CD14-positive monocyte (primary cell): ENCODE data around the gene QRICH2. TPM values are rescaled to one million over a fixed set of nuclear protein-coding genes. Genes with fewer than 3 reads are reported as not detected.
A peak's percentile ranks its signal among the peaks of the same experiment; 100 is the strongest.
"Not testable (repeated sequence)": the region's sequence is repeated elsewhere in the genome, so short reads cannot be mapped to it uniquely, and the experiment has no call there.

ENCODE experiments used
- DNase-seq, 3 donors: peaks; one replicate each; pipeline ENCODE4 v3.0.0-alpha.2; 2011 to 2022
- H2AFZ ChIP-seq: 2 replicates; pipeline ENCODE4 v1.6.0; 2012; ENCODE audit warnings: mild to moderate bottlenecking, low read depth, low read length, inconsistent platforms; ENCODE audit not compliant: insufficient read depth, poor library complexity, severe bottlenecking
- H3K27ac ChIP-seq, 2 donors: 1 replicate in 1 of 2; 2 replicates in 1 of 2; pipeline ENCODE4 v1.5.1; 2012 to 2013; ENCODE audit warnings: low read length in 2 of 2, control low read depth in 1 of 2, inconsistent platforms in 1 of 2, low read depth in 1 of 2, mild to moderate bottlenecking in 1 of 2
- H3K27me3 ChIP-seq, 2 donors: one replicate each; pipeline versions ENCODE4 v1.6.0 to v1.6.1; 2011 to 2013; ENCODE audit warnings: low read length in 2 of 2; ENCODE audit not compliant: control insufficient read depth in 2 of 2, insufficient read depth in 2 of 2
- H3K36me3 ChIP-seq, 2 donors: replicated peaks in 1 of 2; 1 replicate in 1 of 2; 2 replicates in 1 of 2; pipeline versions ENCODE4 v1.5.1 to v1.6.1; 2012 to 2013; ENCODE audit warnings: low read length in 2 of 2, control low read depth in 1 of 2, inconsistent platforms in 1 of 2, mild to moderate bottlenecking in 1 of 2; ENCODE audit not compliant: insufficient read depth in 2 of 2, control insufficient read depth in 1 of 2
- H3K4me1 ChIP-seq, 2 donors: 1 replicate in 1 of 2; 2 replicates in 1 of 2; pipeline versions ENCODE4 v1.5.1 to v1.6.1; 2012 to 2013; ENCODE audit warnings: low read length in 2 of 2, control low read depth in 1 of 2, inconsistent platforms in 1 of 2, mild to moderate bottlenecking in 1 of 2, moderate library complexity in 1 of 2; ENCODE audit not compliant: insufficient read depth in 2 of 2, control insufficient read depth in 1 of 2
- H3K4me2 ChIP-seq: replicated peaks from 2 replicates; pipeline ENCODE3; 2012; ENCODE audit warnings: low read length, moderate library complexity, mild to moderate bottlenecking; ENCODE audit not compliant: poor library complexity, severe bottlenecking; ENCODE audit errors: extremely low read depth
- H3K4me3 ChIP-seq, 3 experiments: fragments of 200-600 bp in 1 of 3; sonication (generic) in 1 of 3; replicated peaks in 1 of 3; 1 replicate in 2 of 3; 2 replicates in 1 of 3; pipeline ENCODE4 v1.5.1; 2011 to 2013; ENCODE audit warnings: low read length in 3 of 3, mild to moderate bottlenecking in 3 of 3, control low read depth in 2 of 3, low read depth in 2 of 3, inconsistent platforms in 1 of 3, moderate library complexity in 1 of 3
- H3K79me2 ChIP-seq: 2 replicates; pipeline ENCODE4 v1.6.0; 2012; ENCODE audit warnings: mild to moderate bottlenecking, control low read depth, inconsistent platforms, low read length, moderate library complexity; ENCODE audit not compliant: insufficient read depth
- H3K9ac ChIP-seq: 2 replicates; pipeline ENCODE4 v1.6.0; 2017; ENCODE audit warnings: low read length, mild to moderate bottlenecking; ENCODE audit not compliant: insufficient read depth, poor library complexity, severe bottlenecking
- H3K9me3 ChIP-seq, 2 donors: replicated peaks in 1 of 2; 1 replicate in 1 of 2; 2 replicates in 1 of 2; pipeline versions ENCODE4 v1.5.1 to v1.6.1; 2012 to 2013; ENCODE audit warnings: low read length in 2 of 2, control low read depth in 1 of 2; ENCODE audit not compliant: control insufficient read depth in 1 of 2, insufficient read depth in 1 of 2
- H4K20me1 ChIP-seq: 2 replicates; pipeline ENCODE4 v1.6.0; 2012; ENCODE audit warnings: mild to moderate bottlenecking, low read length, control low read depth, moderate library complexity; ENCODE audit not compliant: insufficient read depth
- H3K27ac Mint-ChIP-seq, 7 donors: one replicate each; pipeline ENCODE4 v1.8.0; 2020; ENCODE audit warnings: mild to moderate bottlenecking in 7 of 7, mixed read lengths in 7 of 7, moderate library complexity in 6 of 7, inconsistent platforms in 2 of 7
- H3K27me3 Mint-ChIP-seq, 3 donors: one replicate each; pipeline ENCODE4 v1.8.0; 2021 to 2022; ENCODE audit warnings: low read depth in 3 of 3, mild to moderate bottlenecking in 3 of 3, mixed read lengths in 3 of 3, moderate library complexity in 3 of 3, inconsistent platforms in 1 of 3
- H3K36me3 Mint-ChIP-seq, 2 donors: one replicate each; pipeline ENCODE4 v1.8.0; 2020; ENCODE audit warnings: mixed read lengths in 2 of 2, inconsistent platforms in 1 of 2, mild to moderate bottlenecking in 1 of 2
- H3K4me1 Mint-ChIP-seq: one replicate; pipeline ENCODE4 v1.8.0; 2020; ENCODE audit warnings: mild to moderate bottlenecking, mixed read lengths
- H3K4me3 Mint-ChIP-seq, 2 donors: one replicate each; pipeline ENCODE4 v1.8.0; 2020; ENCODE audit warnings: mild to moderate bottlenecking in 2 of 2, mixed read lengths in 2 of 2, moderate library complexity in 1 of 2
- H3K9me3 Mint-ChIP-seq, 7 donors: one replicate each; pipeline ENCODE4 v1.8.0; 2020 to 2022; ENCODE audit warnings: mixed read lengths in 7 of 7, mild to moderate bottlenecking in 6 of 7, moderate library complexity in 6 of 7, inconsistent platforms in 2 of 7
- CTCF ChIP-seq: fragments of 200-600 bp; IDR thresholded peaks from one replicate; pipeline ENCODE4 v1.8.0; 2022; ENCODE audit warnings: antibody characterized with exemption, mild to moderate bottlenecking
- WGBS: methylation state at CpG from one replicate; pipeline ENCODE4 v1.1.5; 2013; ENCODE audit warnings: missing lambda C conversion rate; ENCODE audit not compliant: insufficient coverage; 5-methylcytosine and 5-hydroxymethylcytosine counted together
- intact Hi-C, 2 donors: fragments of 100-400 bp; cut with micrococcal nuclease; formaldehyde crosslinking; loops; one replicate each; pipeline versions ENCODE4 v1.15.0 to v1.15.1; 2023
- polyA plus RNA-seq, 3 donors: library from polyadenylated mRNA; depleted of rRNA in 1 of 3; unstranded in 2 of 3; stranded (reverse) in 1 of 3; fragments of 300-500 nt in 2 of 3; fragments of >200 nt in 1 of 3; fragmentation: Illumina TruSeq in 2 of 3; gene quantifications; 1 replicate in 2 of 3; 2 replicates in 1 of 3; pipeline ENCODE4 v1.2.3, GENCODE V29; 2012 to 2021

Gene QRICH2
- polyA plus RNA-seq, 3 donors: 0.04 to 1.9 TPM; not detected in 1

DNA sequence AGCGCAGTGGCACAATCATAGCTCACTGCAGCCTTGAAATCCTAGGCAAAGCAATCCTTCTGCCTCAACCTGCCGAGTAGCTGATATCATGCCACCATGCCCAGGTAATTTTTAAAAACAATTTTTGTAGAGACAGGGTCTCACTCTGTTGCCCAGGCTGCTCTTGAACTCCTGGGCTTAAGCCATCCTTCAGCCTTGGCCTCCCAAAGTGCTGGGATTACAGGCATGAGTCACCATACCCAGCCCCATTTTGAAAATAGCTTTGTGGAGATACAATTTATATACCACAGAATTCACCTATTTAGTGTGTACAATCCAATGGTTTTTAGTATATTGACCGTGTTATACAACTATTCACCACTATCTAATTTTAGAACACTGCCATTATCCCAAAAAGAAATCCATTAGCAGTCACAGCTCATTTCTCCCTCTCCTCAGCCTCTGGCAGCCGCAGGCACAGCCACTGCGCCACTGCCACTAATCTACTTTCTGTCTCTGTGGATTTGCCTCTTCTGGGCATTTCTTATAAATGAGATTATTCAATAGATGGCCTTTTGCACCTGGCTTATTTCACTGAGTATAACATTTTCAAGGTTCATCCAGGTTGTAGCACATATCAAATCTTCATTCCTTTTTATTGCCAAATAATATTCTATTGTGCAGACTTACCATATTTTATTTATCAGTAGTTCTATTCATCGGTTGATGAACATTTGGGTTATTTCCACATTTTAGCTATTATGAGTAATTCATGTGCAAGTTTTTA lies 74.3 kb downstream of the QRICH2 start:
- intact Hi-C loops: loop anchor here in 1 of 2 donors (5.0 kb wide), 1 partner anchor 34 kb away; the partner anchor contains the start of gene UBALD2
- no peaks in the 10 kb centered on the region for H4K20me1 ChIP-seq
- peaks cover 24 to 51% (median 44%) of the 10 kb centered on the region in 3 donors for H3K27me3 Mint-ChIP-seq
- DNase-seq: no peak
- no peak overlapping the region for H3K4me2 ChIP-seq
- no peak for TF ChIP-seq CTCF
- 100% methylated on average over 1 of the region's 6 CpGs for WGBS
- H3K4me3 ChIP-seq: no peak overlapping the region
- peaks cover under 1% of the 10 kb centered on the region for H3K4me1 Mint-ChIP-seq
- peaks cover 32 to 46% of the 10 kb centered on the region in 2 donors for H3K27me3 ChIP-seq
- H3K79me2 ChIP-seq: no peaks in the 10 kb centered on the region
- H3K36me3 ChIP-seq: no peaks in the 10 kb centered on the region
- no peaks in the 10 kb centered on the region for H3K9me3 ChIP-seq
- H3K36me3 Mint-ChIP-seq: no peaks in the 10 kb centered on the region
- H3K27ac Mint-ChIP-seq: no peak overlapping the region
- no peak overlapping the region for H3K4me3 Mint-ChIP-seq
- H2AFZ ChIP-seq: no peak overlapping the region
- H3K27ac ChIP-seq: no peak overlapping the region
- H3K9me3 Mint-ChIP-seq: peaks cover 0 to 3% (median 0%) of the 10 kb centered on the region in 7 donors
- no peak overlapping the region for H3K9ac ChIP-seq
- no peaks in the 10 kb centered on the region for H3K4me1 ChIP-seq

DNA sequence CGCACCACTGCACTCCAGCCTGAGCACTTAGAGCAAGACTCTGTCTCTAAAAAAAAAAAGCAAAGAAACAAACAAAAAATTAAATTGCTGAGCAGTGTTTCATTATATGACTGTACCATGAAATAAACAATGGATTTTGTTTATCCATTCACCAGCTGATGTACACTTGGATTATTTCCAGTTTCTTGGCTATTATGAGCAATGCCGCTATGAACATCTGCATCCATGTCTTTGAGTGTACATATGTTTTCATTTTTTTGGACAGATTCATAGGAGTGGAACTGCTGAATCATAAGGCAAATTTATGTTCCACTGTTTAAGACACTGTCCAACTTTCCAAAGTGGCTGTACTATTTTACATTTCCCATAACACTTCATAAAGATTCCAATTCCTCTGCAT lies 75.7 kb downstream of the QRICH2 start:
- Histone ChIP-seq H3K4me1 (no peaks in the 10 kb centered on the region), H3K36me3 (no peaks in the 10 kb centered on the region), H3K4me3 (no peak overlapping the region), H3K9ac (no peak overlapping the region), H3K79me2 (no peaks in the 10 kb centered on the region), H3K27ac (no peak overlapping the region), H2AFZ (no peak overlapping the region), H3K9me3 (no peaks in the 10 kb centered on the region), H3K27me3 (peaks cover 18 to 31% of the 10 kb centered on the region in 2 donors), H4K20me1 (no peaks in the 10 kb centered on the region), H3K4me2 (no peak overlapping the region)
- H3K9me3 Mint-ChIP-seq: peaks cover 0 to 2% (median 0%) of the 10 kb centered on the region in 7 donors
- peaks cover 17 to 36% (median 34%) of the 10 kb centered on the region in 3 donors for H3K27me3 Mint-ChIP-seq
- H3K4me1 Mint-ChIP-seq: peaks cover 5% of the 10 kb centered on the region
- no CpG with 5 or more reads among the region's 2 CpGs for WGBS
- TF ChIP-seq CTCF: no peak
- no peak overlapping the region for H3K27ac Mint-ChIP-seq
- H3K4me3 Mint-ChIP-seq: no peak overlapping the region
- intact Hi-C loops: loop anchor here in 1 of 2 donors (5.0 kb wide), 1 partner anchor 35 kb away; the partner anchor contains the start of gene UBALD2
- no peak for DNase-seq
- no peaks in the 10 kb centered on the region for H3K36me3 Mint-ChIP-seq

- Mint-ChIP-seq H3K4me3 (peak overlapping the region in 1 of 2 donors; percentile 35), H3K27me3 (peaks cover 20 to 22% (median 21%) of the 10 kb centered on the region in 3 donors)
- not testable (repeated sequence) for H3K27ac Mint-ChIP-seq, H3K9me3 ChIP-seq, H3K79me2 ChIP-seq, DNase-seq, H4K20me1 ChIP-seq, H3K4me3 ChIP-seq, H3K36me3 Mint-ChIP-seq, H2AFZ ChIP-seq, H3K4me1 ChIP-seq, H3K27ac ChIP-seq, H3K4me2 ChIP-seq, H3K36me3 ChIP-seq, H3K9ac ChIP-seq, H3K4me1 Mint-ChIP-seq, H3K9me3 Mint-ChIP-seq
- WGBS: 95% methylated on average over 12 of the region's 19 CpGs
- H3K27me3 ChIP-seq: peaks cover 11 to 13% of the 10 kb centered on the region in 2 donors
- intact Hi-C loops: loop anchor here in 1 of 2 donors (10.0 kb wide), 1 partner anchor 48 kb away; no protein-coding TSS in a partner anchor
Measured at GRCh38 chr17:76226749-76227148, 81.3 kb downstream of the QRICH2 start.
